Endothelial cell (in vitro differentiated cells): ENCODE measurements around the gene HKDC1. TPM values are rescaled to one million over a fixed set of nuclear protein-coding genes. Genes with fewer than 3 reads are reported as not detected.

Experiments
- DNase-seq: peaks from one replicate; pipeline ENCODE4 v3.0.0; 2021; ENCODE audit warnings: low spot score
- H3K27ac Mint-ChIP-seq: one replicate; pipeline ENCODE4 v1.8.0; 2021; ENCODE audit warnings: mixed read lengths, inconsistent platforms; ENCODE audit not compliant: unreplicated experiment
- H3K27me3 Mint-ChIP-seq: one replicate; pipeline ENCODE4 v1.8.0; 2021; ENCODE audit warnings: mild to moderate bottlenecking, moderate library complexity, mixed read lengths, inconsistent platforms; ENCODE audit not compliant: unreplicated experiment
- H3K36me3 Mint-ChIP-seq: one replicate; pipeline ENCODE4 v1.8.0; 2021; ENCODE audit warnings: mild to moderate bottlenecking, low read depth, mixed read lengths, inconsistent platforms; ENCODE audit not compliant: unreplicated experiment
- H3K4me1 Mint-ChIP-seq: one replicate; pipeline ENCODE4 v1.8.0; 2021; ENCODE audit warnings: mild to moderate bottlenecking, mixed read lengths, inconsistent platforms; ENCODE audit not compliant: unreplicated experiment
- H3K4me3 Mint-ChIP-seq: one replicate; pipeline ENCODE4 v1.8.0; 2021; ENCODE audit warnings: mild to moderate bottlenecking, mixed read lengths, inconsistent platforms; ENCODE audit not compliant: unreplicated experiment
- H3K9me3 Mint-ChIP-seq: one replicate; pipeline ENCODE4 v1.8.0; 2021; ENCODE audit warnings: mixed read lengths, inconsistent platforms; ENCODE audit not compliant: unreplicated experiment
- CTCF ChIP-seq: fragments of 200-600 bp; sonication (generic); IDR thresholded peaks from one replicate; pipeline ENCODE4 v1.5.0; 2021; ENCODE audit warnings: antibody characterized with exemption; ENCODE audit not compliant: unreplicated experiment
- total RNA-seq: library from RNA; stranded (reverse); fragmentation: NEBNext Ultra II Directional; extraction: Animal tissue kit (Norgen Biotek cat#: 25700); gene quantifications from one replicate; pipeline ENCODE4 v1.2.1, GENCODE V29; 2021; ENCODE audit not compliant: unreplicated experiment

HKDC1 gene
- total RNA-seq, 1 donor from 2014 or later, result 0.31 TPM

GRCh38 chr10:69232736-69233480, 12.8 kb downstream of the HKDC1 start:
- no peak for TF ChIP-seq CTCF
- no peak overlapping the region for H3K4me3 Mint-ChIP-seq
- no peak for DNase-seq
- H3K4me1 Mint-ChIP-seq, result peaks cover 7% of the 10 kb centered on the region
- no peaks in the 10 kb centered on the region for H3K36me3 Mint-ChIP-seq
- no peaks in the 10 kb centered on the region for H3K9me3 Mint-ChIP-seq
- no peak overlapping the region for H3K27ac Mint-ChIP-seq
- no peaks in the 10 kb centered on the region for H3K27me3 Mint-ChIP-seq

- Mint-ChIP-seq H3K4me1 (peaks cover 4% of the 10 kb centered on the region), H3K9me3 (no peaks in the 10 kb centered on the region), H3K4me3 (no peak overlapping the region), H3K27ac (no peak overlapping the region), H3K36me3 (no peaks in the 10 kb centered on the region), H3K27me3 (no peaks in the 10 kb centered on the region)
- no peak for TF ChIP-seq CTCF
- no peak for DNase-seq
These were observed 14.3 kb downstream of the HKDC1 start for GRCh38 chr10:69234447-69234846.

DNA sequence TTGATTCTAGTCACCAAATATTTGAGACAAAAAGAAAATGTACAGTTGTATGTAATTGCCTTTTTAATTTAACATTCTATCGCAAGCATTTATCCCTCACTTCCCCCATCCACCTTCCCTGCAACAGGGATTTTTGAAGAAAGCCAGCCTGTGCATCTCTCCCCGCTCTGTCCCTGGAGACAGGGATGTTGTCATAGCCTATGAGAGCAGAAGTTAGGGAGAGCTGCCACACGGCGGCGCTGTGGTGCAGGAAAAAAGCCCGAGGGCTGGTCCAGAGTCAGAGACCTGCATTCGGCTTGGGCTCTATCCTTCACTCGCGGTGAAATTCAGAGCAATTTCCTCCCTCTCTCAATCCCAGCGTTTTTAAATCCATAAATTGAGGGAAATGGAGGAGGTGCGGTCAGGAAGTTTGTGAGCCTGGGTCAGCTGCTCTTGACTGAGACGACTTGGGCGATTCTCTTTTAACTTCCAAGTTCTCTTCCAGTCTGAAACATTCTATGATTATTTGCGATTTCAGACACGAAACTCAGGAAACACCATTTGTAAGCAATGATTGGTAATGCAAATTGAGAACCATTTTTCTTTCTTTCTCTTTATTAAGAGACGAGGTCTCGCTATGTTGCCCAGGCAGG, 17.5 kb downstream of the HKDC1 start:
- no peaks in the 10 kb centered on the region for H3K36me3 Mint-ChIP-seq
- peaks cover 4% of the 10 kb centered on the region for H3K4me1 Mint-ChIP-seq
- H3K9me3 Mint-ChIP-seq, result no peaks in the 10 kb centered on the region
- peak; percentile 94 for DNase-seq
- no peak overlapping the region for H3K4me3 Mint-ChIP-seq
- H3K27me3 Mint-ChIP-seq, result no peaks in the 10 kb centered on the region
- peak overlapping the region; percentile 36 for H3K27ac Mint-ChIP-seq
- peak; percentile 95 for TF ChIP-seq CTCF

DNA sequence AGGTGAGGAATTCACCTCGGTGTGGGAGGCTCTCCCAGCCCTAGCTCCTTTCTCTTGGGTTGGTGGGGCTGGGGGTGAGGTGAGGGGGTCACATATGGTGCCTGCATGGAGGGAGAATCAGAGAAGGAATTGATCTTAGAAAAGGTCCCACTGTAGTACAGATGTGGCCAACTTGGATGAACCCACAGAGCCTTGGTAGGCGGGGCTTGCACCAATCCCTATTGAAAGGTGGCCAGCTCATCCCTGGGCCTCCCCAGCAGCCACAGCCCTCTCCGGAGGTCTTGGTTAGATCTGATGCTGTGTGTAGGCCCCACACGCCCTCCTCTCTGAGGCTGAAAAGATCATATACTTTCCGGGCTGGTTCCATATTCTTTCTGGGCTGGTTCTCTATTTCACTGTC, 19.0 kb downstream of the HKDC1 start:
- no peak overlapping the region for H3K4me3 Mint-ChIP-seq
- H3K27me3 Mint-ChIP-seq, result peaks cover 1% of the 10 kb centered on the region
- peaks cover 5% of the 10 kb centered on the region for H3K4me1 Mint-ChIP-seq
- TF ChIP-seq CTCF, result no peak
- no peaks in the 10 kb centered on the region for H3K9me3 Mint-ChIP-seq
- H3K27ac Mint-ChIP-seq, result no peak overlapping the region
- DNase-seq, result no peak
- H3K36me3 Mint-ChIP-seq, result no peaks in the 10 kb centered on the region

DNA sequence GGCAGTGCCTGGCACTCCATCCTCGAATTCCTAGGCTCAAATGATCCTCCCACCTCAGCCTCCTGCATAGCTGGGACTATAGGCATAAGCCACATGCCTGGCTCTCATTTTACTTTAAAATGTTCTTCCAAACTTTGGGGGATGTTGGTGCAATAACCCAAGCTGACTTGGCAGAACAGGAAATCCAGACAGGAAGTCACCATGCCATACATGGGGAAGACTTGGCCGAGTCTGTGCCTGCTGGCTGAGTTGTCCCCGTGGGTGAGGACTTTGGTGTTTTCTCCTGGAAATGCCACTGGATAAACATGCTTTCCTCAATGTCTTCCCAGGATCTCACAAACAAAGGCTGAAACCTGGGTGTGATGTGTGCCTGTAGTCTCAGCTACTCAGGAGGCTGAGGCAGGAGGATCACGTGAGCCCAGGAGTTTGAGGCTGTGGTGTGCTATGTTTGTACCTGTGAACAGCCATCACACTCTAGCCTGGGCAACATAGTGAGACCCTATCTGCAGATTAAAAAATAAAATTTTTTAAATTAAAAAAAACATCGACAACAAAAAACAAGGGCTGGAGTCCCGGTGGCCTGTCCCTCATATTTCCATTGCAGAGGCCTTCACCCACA, 19.8 kb downstream of the HKDC1 start:
- no peaks in the 10 kb centered on the region for H3K36me3 Mint-ChIP-seq
- no peak for DNase-seq
- peaks cover 1% of the 10 kb centered on the region for H3K27me3 Mint-ChIP-seq
- H3K9me3 Mint-ChIP-seq, result no peaks in the 10 kb centered on the region
- H3K4me3 Mint-ChIP-seq, result no peak overlapping the region
- no peak for TF ChIP-seq CTCF
- peaks cover 8% of the 10 kb centered on the region for H3K4me1 Mint-ChIP-seq
- H3K27ac Mint-ChIP-seq, result no peak overlapping the region
